Mononuclear cell (primary cell): ENCODE data around the gene NPY1R. TPM values are rescaled to one million over a fixed set of nuclear protein-coding genes. Genes with fewer than 3 reads are reported as not detected.

Source experiments
- H3K27me3 ChIP-seq: 2 replicates; pipeline ENCODE4 v1.6.0; 2011; ENCODE audit warnings: low read length, control low read depth; ENCODE audit not compliant: insufficient read depth
- H3K4me1 ChIP-seq: 2 replicates; pipeline ENCODE4 v1.5.1; 2011; ENCODE audit warnings: mild to moderate bottlenecking, low read length, control low read depth; ENCODE audit not compliant: insufficient read depth
- H3K4me3 ChIP-seq: 2 replicates; pipeline ENCODE4 v1.5.1; 2011; ENCODE audit warnings: mild to moderate bottlenecking, low read length, moderate library complexity
- H3K9me3 ChIP-seq: 2 replicates; pipeline ENCODE4 v1.5.1; 2011; ENCODE audit warnings: low read depth, mild to moderate bottlenecking, control low read depth, low read length
- total RNA-seq: library from RNA; depleted of rRNA; stranded (reverse); fragments of >200 nt; gene quantifications from one replicate; pipeline ENCODE4 v1.2.3, GENCODE V29; 2012

Gene NPY1R
- total RNA-seq, 1 donor = not detected

GRCh38 chr4:163309466-163309865 lies 22.9 kb downstream of the NPY1R start:
- Histone ChIP-seq H3K4me1 (no peaks in the 10 kb centered on the region), H3K27me3 (no peaks in the 10 kb centered on the region), H3K4me3 (no peak overlapping the region), H3K9me3 (no peaks in the 10 kb centered on the region)

- H3K9me3 ChIP-seq = no peaks in the 10 kb centered on the region
- no peaks in the 10 kb centered on the region for H3K4me1 ChIP-seq
- H3K27me3 ChIP-seq = no peaks in the 10 kb centered on the region
- no peak overlapping the region for H3K4me3 ChIP-seq
Measured at GRCh38 chr4:163303069-163303468, 29.3 kb downstream of the NPY1R start.

- H3K4me1 ChIP-seq = no peaks in the 10 kb centered on the region
- H3K4me3 ChIP-seq = no peak overlapping the region
- no peaks in the 10 kb centered on the region for H3K9me3 ChIP-seq
- H3K27me3 ChIP-seq = no peaks in the 10 kb centered on the region
Measured at GRCh38 chr4:163300445-163300844, 32.0 kb downstream of the NPY1R start.

- H3K27me3 ChIP-seq = no peaks in the 10 kb centered on the region
- H3K4me3 ChIP-seq = no peak overlapping the region
- H3K9me3 ChIP-seq = no peaks in the 10 kb centered on the region
- no peaks in the 10 kb centered on the region for H3K4me1 ChIP-seq
Measured at GRCh38 chr4:163295138-163295537, 37.3 kb downstream of the NPY1R start.

- Histone ChIP-seq H3K4me1 (no peaks in the 10 kb centered on the region), H3K4me3 (no peak overlapping the region), H3K27me3 (no peaks in the 10 kb centered on the region), H3K9me3 (no peaks in the 10 kb centered on the region)
Measured at GRCh38 chr4:163284304-163284703, 48.1 kb downstream of the NPY1R start.

GRCh38 chr4:163280703-163281519 lies 51.5 kb downstream of the NPY1R start:
- H3K4me3 ChIP-seq = no peak overlapping the region
- no peaks in the 10 kb centered on the region for H3K4me1 ChIP-seq
- no peaks in the 10 kb centered on the region for H3K9me3 ChIP-seq
- H3K27me3 ChIP-seq = no peaks in the 10 kb centered on the region

GRCh38 chr4:163279713-163280112 lies 52.7 kb downstream of the NPY1R start:
- H3K4me3 ChIP-seq = no peak overlapping the region
- no peaks in the 10 kb centered on the region for H3K27me3 ChIP-seq
- no peaks in the 10 kb centered on the region for H3K9me3 ChIP-seq
- H3K4me1 ChIP-seq = no peaks in the 10 kb centered on the region

GRCh38 chr4:163274861-163275260 lies 57.5 kb downstream of the NPY1R start:
- no peaks in the 10 kb centered on the region for H3K27me3 ChIP-seq
- no peaks in the 10 kb centered on the region for H3K4me1 ChIP-seq
- H3K9me3 ChIP-seq = no peaks in the 10 kb centered on the region
- no peak overlapping the region for H3K4me3 ChIP-seq

Other genes starting within 250 kb of the NPY1R start
- gene NAF1, start 165.7 kb downstream of the NPY1R start, total RNA-seq = 43.7 TPM
- gene NPY5R, start 11.3 kb upstream of the NPY1R start, total RNA-seq = not detected
- gene TKTL2, start 141.2 kb upstream of the NPY1R start, total RNA-seq = 0.42 TPM
- gene TMA16, start 162.1 kb upstream of the NPY1R start, total RNA-seq = 7.6 TPM